Dendritic cell treated with granulocyte-macrophage colony-stimulating factor and Interleukin-4, amounts not matched to agents 40 ng/mL and 50 ng/mL, for 4 days (primary cell): ENCODE results near the gene RNF113B.

Experiments
- H3K27ac Mint-ChIP-seq: one replicate; pipeline ENCODE4 v1.8.0; 2022; ENCODE audit warnings: mild to moderate bottlenecking, mixed read lengths
- H3K27me3 Mint-ChIP-seq: one replicate; pipeline ENCODE4 v1.8.0; 2022; ENCODE audit warnings: mild to moderate bottlenecking, mixed read lengths
- H3K36me3 Mint-ChIP-seq: one replicate; pipeline ENCODE4 v1.8.0; 2022; ENCODE audit warnings: low read depth, mixed read lengths
- H3K4me1 Mint-ChIP-seq: one replicate; pipeline ENCODE4 v1.8.0; 2022; ENCODE audit warnings: low read depth, mixed read lengths
- H3K4me3 Mint-ChIP-seq: one replicate; pipeline ENCODE4 v1.8.0; 2022; ENCODE audit warnings: mild to moderate bottlenecking, moderate library complexity, mixed read lengths
- H3K9me3 Mint-ChIP-seq: one replicate; pipeline ENCODE4 v1.8.0; 2022; ENCODE audit warnings: mixed read lengths
- intact Hi-C: fragments of 100-400 bp; cut with micrococcal nuclease; formaldehyde crosslinking; loops from one replicate; pipeline ENCODE4 v1.15.0; 2022

RNF113B gene

GRCh38 chr13:98215508-98215907 is 38.4 kb upstream of the RNF113B start:
- no peaks in the 10 kb centered on the region for H3K4me1 Mint-ChIP-seq
- H3K4me3 Mint-ChIP-seq, result no peak overlapping the region
- peaks cover 10% of the 10 kb centered on the region for H3K9me3 Mint-ChIP-seq
- H3K27me3 Mint-ChIP-seq, result no peaks in the 10 kb centered on the region
- H3K36me3 Mint-ChIP-seq, result no peaks in the 10 kb centered on the region
- H3K27ac Mint-ChIP-seq, result no peak overlapping the region
- intact Hi-C loops, result no loop called here

- Mint-ChIP-seq H3K27ac (no peak overlapping the region), H3K9me3 (peaks cover 10% of the 10 kb centered on the region), H3K27me3 (no peaks in the 10 kb centered on the region), H3K36me3 (no peaks in the 10 kb centered on the region), H3K4me1 (no peaks in the 10 kb centered on the region), H3K4me3 (no peak overlapping the region)
- intact Hi-C loops, result no loop called here
These were observed 37.6 kb upstream of the RNF113B start for GRCh38 chr13:98214707-98215106.

- peaks cover 11% of the 10 kb centered on the region for H3K9me3 Mint-ChIP-seq
- intact Hi-C loops, result no loop called here
- no peak overlapping the region for H3K27ac Mint-ChIP-seq
- H3K36me3 Mint-ChIP-seq, result no peaks in the 10 kb centered on the region
- H3K4me1 Mint-ChIP-seq, result no peaks in the 10 kb centered on the region
- no peaks in the 10 kb centered on the region for H3K27me3 Mint-ChIP-seq
- H3K4me3 Mint-ChIP-seq, result no peak overlapping the region
These were observed 37.1 kb upstream of the RNF113B start for GRCh38 chr13:98214008-98214643.

- intact Hi-C loops, result no loop called here
- Mint-ChIP-seq H3K36me3 (no peaks in the 10 kb centered on the region), H3K4me1 (no peaks in the 10 kb centered on the region), H3K27ac (no peak overlapping the region), H3K4me3 (no peak overlapping the region), H3K9me3 (peaks cover 19% of the 10 kb centered on the region), H3K27me3 (no peaks in the 10 kb centered on the region)
These were observed 36.3 kb upstream of the RNF113B start for GRCh38 chr13:98213354-98213753.

- Mint-ChIP-seq H3K9me3 (peaks cover 25% of the 10 kb centered on the region), H3K36me3 (no peaks in the 10 kb centered on the region), H3K4me3 (no peak overlapping the region), H3K4me1 (no peaks in the 10 kb centered on the region), H3K27ac (no peak overlapping the region), H3K27me3 (no peaks in the 10 kb centered on the region)
- intact Hi-C loops, result no loop called here
These were observed 35.7 kb upstream of the RNF113B start for GRCh38 chr13:98212763-98213162.

- Mint-ChIP-seq H3K36me3 (no peaks in the 10 kb centered on the region), H3K27me3 (no peaks in the 10 kb centered on the region), H3K27ac (no peak overlapping the region), H3K4me1 (no peaks in the 10 kb centered on the region), H3K4me3 (no peak overlapping the region), H3K9me3 (peaks cover 54% of the 10 kb centered on the region)
- intact Hi-C loops, result no loop called here
These were observed 31.5 kb upstream of the RNF113B start for GRCh38 chr13:98208606-98209005.

- no peaks in the 10 kb centered on the region for H3K36me3 Mint-ChIP-seq
- H3K27ac Mint-ChIP-seq, result no peak overlapping the region
- H3K4me1 Mint-ChIP-seq, result no peaks in the 10 kb centered on the region
- intact Hi-C loops, result no loop called here
- peaks cover 54% of the 10 kb centered on the region for H3K9me3 Mint-ChIP-seq
- H3K4me3 Mint-ChIP-seq, result no peak overlapping the region
- H3K27me3 Mint-ChIP-seq, result no peaks in the 10 kb centered on the region
These were observed 30.3 kb upstream of the RNF113B start for GRCh38 chr13:98207416-98207815.

- Mint-ChIP-seq H3K36me3 (no peaks in the 10 kb centered on the region), H3K9me3 (peaks cover 54% of the 10 kb centered on the region), H3K4me1 (no peaks in the 10 kb centered on the region), H3K27ac (no peak overlapping the region), H3K27me3 (no peaks in the 10 kb centered on the region), H3K4me3 (no peak overlapping the region)
- intact Hi-C loops, result no loop called here
These were observed 29.9 kb upstream of the RNF113B start for GRCh38 chr13:98206946-98207345.

- Mint-ChIP-seq H3K4me1 (no peaks in the 10 kb centered on the region), H3K9me3 (peaks cover 44% of the 10 kb centered on the region), H3K4me3 (no peak overlapping the region), H3K27ac (no peak overlapping the region), H3K27me3 (no peaks in the 10 kb centered on the region), H3K36me3 (no peaks in the 10 kb centered on the region)
- intact Hi-C loops, result no loop called here
These were observed 27.5 kb upstream of the RNF113B start for GRCh38 chr13:98204546-98204945.

GRCh38 chr13:98203646-98204326 is 26.7 kb upstream of the RNF113B start:
- intact Hi-C loops, result no loop called here
- no peaks in the 10 kb centered on the region for H3K27me3 Mint-ChIP-seq
- no peak overlapping the region for H3K4me3 Mint-ChIP-seq
- no peaks in the 10 kb centered on the region for H3K4me1 Mint-ChIP-seq
- no peaks in the 10 kb centered on the region for H3K36me3 Mint-ChIP-seq
- H3K27ac Mint-ChIP-seq, result no peak overlapping the region
- peaks cover 40% of the 10 kb centered on the region for H3K9me3 Mint-ChIP-seq

GRCh38 chr13:98201984-98202383 is 24.9 kb upstream of the RNF113B start:
- Mint-ChIP-seq H3K27me3 (no peaks in the 10 kb centered on the region), H3K36me3 (no peaks in the 10 kb centered on the region), H3K4me1 (no peaks in the 10 kb centered on the region), H3K27ac (no peak overlapping the region), H3K9me3 (peaks cover 22% of the 10 kb centered on the region), H3K4me3 (no peak overlapping the region)
- intact Hi-C loops, result no loop called here

- Mint-ChIP-seq H3K36me3 (no peaks in the 10 kb centered on the region), H3K27me3 (no peaks in the 10 kb centered on the region), H3K9me3 (peaks cover 14% of the 10 kb centered on the region), H3K27ac (no peak overlapping the region), H3K4me1 (no peaks in the 10 kb centered on the region), H3K4me3 (no peak overlapping the region)
- intact Hi-C loops, result no loop called here
These were observed 24.1 kb upstream of the RNF113B start for GRCh38 chr13:98201189-98201588.

- intact Hi-C loops, result no loop called here
- peaks cover 5% of the 10 kb centered on the region for H3K9me3 Mint-ChIP-seq
- no peak overlapping the region for H3K4me3 Mint-ChIP-seq
- no peaks in the 10 kb centered on the region for H3K36me3 Mint-ChIP-seq
- no peaks in the 10 kb centered on the region for H3K4me1 Mint-ChIP-seq
- no peaks in the 10 kb centered on the region for H3K27me3 Mint-ChIP-seq
- no peak overlapping the region for H3K27ac Mint-ChIP-seq
These were observed 23.3 kb upstream of the RNF113B start for GRCh38 chr13:98200211-98200878.

- no peaks in the 10 kb centered on the region for H3K4me1 Mint-ChIP-seq
- H3K4me3 Mint-ChIP-seq, result no peak overlapping the region
- intact Hi-C loops, result no loop called here
- H3K27ac Mint-ChIP-seq, result no peak overlapping the region
- H3K9me3 Mint-ChIP-seq, result no peaks in the 10 kb centered on the region
- H3K27me3 Mint-ChIP-seq, result no peaks in the 10 kb centered on the region
- H3K36me3 Mint-ChIP-seq, result no peaks in the 10 kb centered on the region
These were observed 22.4 kb upstream of the RNF113B start for GRCh38 chr13:98199480-98199879.
